ENCODE measurements around the gene CACNG4. TPM values are rescaled to one million over a fixed set of nuclear protein-coding genes. Genes with fewer than 3 reads are reported as not detected.

Gene CACNG4
- polyA plus RNA-seq, 2 of the 4 experiments (the other 2 are of a cell fraction), result 6.2 to 10.2 TPM

DNA sequence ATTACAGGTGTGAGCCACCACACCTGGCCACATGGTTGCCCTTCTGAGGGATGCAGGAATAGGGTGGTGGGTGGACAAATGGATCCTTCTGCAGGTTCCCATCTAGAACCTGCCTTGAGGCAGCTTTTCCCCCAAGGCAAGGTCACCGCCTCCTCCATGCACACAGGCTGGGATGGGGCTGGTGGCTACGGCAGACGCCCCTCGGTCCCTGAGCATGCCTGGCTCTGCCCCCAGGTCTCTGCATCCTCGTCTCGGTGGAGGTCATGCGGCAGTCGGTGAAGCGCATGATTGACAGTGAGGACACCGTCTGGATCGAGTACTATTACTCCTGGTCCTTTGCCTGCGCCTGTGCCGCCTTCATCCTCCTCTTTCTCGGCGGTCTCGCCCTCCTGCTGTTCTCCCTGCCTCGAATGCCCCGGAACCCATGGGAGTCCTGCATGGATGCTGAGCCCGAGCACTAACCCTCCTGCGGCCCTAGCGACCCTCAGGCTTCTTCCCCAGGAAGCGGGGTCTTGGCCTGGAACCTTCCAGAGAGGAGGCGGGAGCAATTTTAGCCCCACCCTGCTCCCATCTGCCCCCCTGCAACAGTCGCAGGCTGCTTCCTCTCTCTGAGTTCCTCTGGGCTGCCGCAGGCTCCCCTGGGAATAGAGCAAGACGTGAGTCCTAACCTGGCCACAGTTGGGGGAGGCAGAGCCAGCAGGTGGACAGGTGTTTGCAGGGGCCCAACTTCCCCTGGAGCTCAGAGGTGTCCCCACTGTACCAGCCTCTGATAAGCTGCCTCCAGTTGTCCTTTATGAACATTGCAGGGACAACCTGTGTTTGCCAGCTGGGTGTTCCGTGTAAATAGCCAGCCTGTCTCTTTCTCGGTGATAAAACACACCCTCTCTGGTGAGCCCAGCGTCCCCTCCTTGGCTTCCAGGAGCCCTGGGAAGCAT, 91.6 kb downstream of the CACNG4 start:
- ChIA-PET POLR2A (no interaction called here), CTCF (no interaction called here)
- Histone ChIP-seq H3K4me3 (no peak overlapping the region), H3K4me1 (no peaks in the 10 kb centered on the region), H3K9me3 (no peaks in the 10 kb centered on the region), H3K27ac (no peak overlapping the region), H3K4me2 (no peak overlapping the region)
- no peak for DNase-seq (ENCODE audit: low read depth in 1 of 2, low spot score in 1 of 2)
- no peak for TF ChIP-seq HOXB5 (CRISPR knock-in tag; IDR thresholded peaks at IDR 0.05)
- TF ChIP-seq ESRRA (IDR thresholded peaks at IDR 0.05; ENCODE audit: borderline replicate concordance, low read length), result no peak
- no peak for TF ChIP-seq EHMT2 (IDR thresholded peaks at IDR 0.05; ENCODE audit: low read depth)
- TF ChIP-seq EHF (CRISPR knock-in tag; IDR thresholded peaks at IDR 0.05), result no peak
- no peak for TF ChIP-seq ZFP36 (IDR thresholded peaks at IDR 0.05; ENCODE audit: borderline replicate concordance, partially characterized antibody)
- TF ChIP-seq HEYL (CRISPR knock-in tag; IDR thresholded peaks at IDR 0.05), result no peak
- no peak for TF ChIP-seq CHD2 (IDR thresholded peaks at IDR 0.05; ENCODE audit: low read length, partially characterized antibody)
- TF ChIP-seq KDM1A (IDR thresholded peaks at IDR 0.05; ENCODE audit: low read depth), result no peak
- no peak for TF ChIP-seq RCOR1 (IDR thresholded peaks at IDR 0.05; ENCODE audit: low read depth, low read length)
- TF ChIP-seq, protein P1, sequence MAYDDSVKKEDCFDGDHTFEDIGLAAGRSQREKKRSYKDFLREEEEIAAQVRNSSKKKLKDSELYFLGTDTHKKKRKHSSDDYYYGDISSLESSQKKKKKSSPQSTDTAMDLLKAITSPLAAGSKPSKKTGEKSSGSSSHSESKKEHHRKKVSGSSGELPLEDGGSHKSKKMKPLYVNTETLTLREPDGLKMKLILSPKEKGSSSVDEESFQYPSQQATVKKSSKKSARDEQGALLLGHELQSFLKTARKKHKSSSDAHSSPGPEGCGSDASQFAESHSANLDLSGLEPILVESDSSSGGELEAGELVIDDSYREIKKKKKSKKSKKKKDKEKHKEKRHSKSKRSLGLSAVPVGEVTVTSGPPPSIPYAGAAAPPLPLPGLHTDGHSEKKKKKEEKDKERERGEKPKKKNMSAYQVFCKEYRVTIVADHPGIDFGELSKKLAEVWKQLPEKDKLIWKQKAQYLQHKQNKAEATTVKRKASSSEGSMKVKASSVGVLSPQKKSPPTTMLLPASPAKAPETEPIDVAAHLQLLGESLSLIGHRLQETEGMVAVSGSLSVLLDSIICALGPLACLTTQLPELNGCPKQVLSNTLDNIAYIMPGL (CRISPR knock-in tag; IDR thresholded peaks at IDR 0.05; ENCODE audit: borderline replicate concordance), result no peak
- TF ChIP-seq GATA3 (IDR thresholded peaks at IDR 0.05; ENCODE audit: borderline replicate concordance), result no peak
- no peak for TF ChIP-seq FOSB (CRISPR knock-in tag; IDR thresholded peaks at IDR 0.05)
- no peak for TF ChIP-seq RAD21 (conservative IDR thresholded peaks at IDR 0.05 in 1 of 2, IDR thresholded peaks at IDR 0.05 in 1 of 2)
- TF ChIP-seq ZNF302 (CRISPR knock-in tag; IDR thresholded peaks at IDR 0.05), result no peak
- TF ChIP-seq, protein P2, sequence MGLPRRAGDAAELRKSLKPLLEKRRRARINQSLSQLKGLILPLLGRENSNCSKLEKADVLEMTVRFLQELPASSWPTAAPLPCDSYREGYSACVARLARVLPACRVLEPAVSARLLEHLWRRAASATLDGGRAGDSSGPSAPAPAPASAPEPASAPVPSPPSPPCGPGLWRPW (IDR thresholded peaks at IDR 0.05), result no peak
- TF ChIP-seq, protein P3, sequence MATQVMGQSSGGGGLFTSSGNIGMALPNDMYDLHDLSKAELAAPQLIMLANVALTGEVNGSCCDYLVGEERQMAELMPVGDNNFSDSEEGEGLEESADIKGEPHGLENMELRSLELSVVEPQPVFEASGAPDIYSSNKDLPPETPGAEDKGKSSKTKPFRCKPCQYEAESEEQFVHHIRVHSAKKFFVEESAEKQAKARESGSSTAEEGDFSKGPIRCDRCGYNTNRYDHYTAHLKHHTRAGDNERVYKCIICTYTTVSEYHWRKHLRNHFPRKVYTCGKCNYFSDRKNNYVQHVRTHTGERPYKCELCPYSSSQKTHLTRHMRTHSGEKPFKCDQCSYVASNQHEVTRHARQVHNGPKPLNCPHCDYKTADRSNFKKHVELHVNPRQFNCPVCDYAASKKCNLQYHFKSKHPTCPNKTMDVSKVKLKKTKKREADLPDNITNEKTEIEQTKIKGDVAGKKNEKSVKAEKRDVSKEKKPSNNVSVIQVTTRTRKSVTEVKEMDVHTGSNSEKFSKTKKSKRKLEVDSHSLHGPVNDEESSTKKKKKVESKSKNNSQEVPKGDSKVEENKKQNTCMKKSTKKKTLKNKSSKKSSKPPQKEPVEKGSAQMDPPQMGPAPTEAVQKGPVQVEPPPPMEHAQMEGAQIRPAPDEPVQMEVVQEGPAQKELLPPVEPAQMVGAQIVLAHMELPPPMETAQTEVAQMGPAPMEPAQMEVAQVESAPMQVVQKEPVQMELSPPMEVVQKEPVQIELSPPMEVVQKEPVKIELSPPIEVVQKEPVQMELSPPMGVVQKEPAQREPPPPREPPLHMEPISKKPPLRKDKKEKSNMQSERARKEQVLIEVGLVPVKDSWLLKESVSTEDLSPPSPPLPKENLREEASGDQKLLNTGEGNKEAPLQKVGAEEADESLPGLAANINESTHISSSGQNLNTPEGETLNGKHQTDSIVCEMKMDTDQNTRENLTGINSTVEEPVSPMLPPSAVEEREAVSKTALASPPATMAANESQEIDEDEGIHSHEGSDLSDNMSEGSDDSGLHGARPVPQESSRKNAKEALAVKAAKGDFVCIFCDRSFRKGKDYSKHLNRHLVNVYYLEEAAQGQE (IDR thresholded peaks at IDR 0.05), result no peak
- TF ChIP-seq BCL3 (IDR thresholded peaks at IDR 0.05), result no peak
- no peak for TF ChIP-seq CBX2 (IDR thresholded peaks at IDR 0.05; ENCODE audit: borderline replicate concordance, low read depth)
- TF ChIP-seq PHF8 (IDR thresholded peaks at IDR 0.05; ENCODE audit: borderline replicate concordance, low read depth), result no peak
- WGBS (ENCODE audit: missing lambda C conversion rate), result 88% methylated on average over 29 of the region's 29 CpGs
- FAIRE-seq, result no peak
- peak in 1 of 2 experiments; percentile 30; a peak in 3 of 6 replicates for ATAC-seq

Measured in A549 (cell line).